Measurements from ENCODE around the gene HMOX2. TPM values are rescaled to one million over a fixed set of nuclear protein-coding genes. Genes with fewer than 3 reads are reported as not detected.

HMOX2 gene
- total RNA-seq, 1 donor from 2014 or later: 52.8 TPM

DNA sequence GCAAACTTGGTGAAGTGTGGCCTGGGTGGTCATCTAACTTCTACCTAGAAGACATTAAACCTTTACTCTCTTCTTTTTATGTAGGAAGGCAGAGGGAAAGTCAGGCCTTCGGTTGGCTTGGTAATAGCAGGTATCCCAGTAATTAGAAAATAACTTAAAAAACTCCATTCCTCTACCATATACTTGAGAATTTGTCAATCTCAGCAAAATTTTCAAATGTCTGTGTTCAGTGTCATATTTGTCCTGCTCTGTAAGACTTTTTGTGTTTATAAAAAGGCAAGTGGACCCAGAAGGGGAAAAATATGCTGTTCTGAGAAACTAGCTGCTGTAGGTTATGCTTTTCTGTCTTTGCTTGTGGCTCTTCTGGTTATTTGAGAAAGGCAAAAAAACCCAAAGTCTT, 5.8 kb downstream of the HMOX2 start:
- Histone ChIP-seq H3K9me3 (no peaks in the 10 kb centered on the region), H3K27ac (no peak overlapping the region), H3K27me3 (no peaks in the 10 kb centered on the region), H3K4me3 (no peak overlapping the region), H3K4me1 (peaks cover 8% of the 10 kb centered on the region), H3K36me3 (peaks cover 0 to 4% of the 10 kb centered on the region in 2 donors)
- intact Hi-C loops (cut with DNase I): no loop called here
- TF ChIP-seq, protein P1, sequence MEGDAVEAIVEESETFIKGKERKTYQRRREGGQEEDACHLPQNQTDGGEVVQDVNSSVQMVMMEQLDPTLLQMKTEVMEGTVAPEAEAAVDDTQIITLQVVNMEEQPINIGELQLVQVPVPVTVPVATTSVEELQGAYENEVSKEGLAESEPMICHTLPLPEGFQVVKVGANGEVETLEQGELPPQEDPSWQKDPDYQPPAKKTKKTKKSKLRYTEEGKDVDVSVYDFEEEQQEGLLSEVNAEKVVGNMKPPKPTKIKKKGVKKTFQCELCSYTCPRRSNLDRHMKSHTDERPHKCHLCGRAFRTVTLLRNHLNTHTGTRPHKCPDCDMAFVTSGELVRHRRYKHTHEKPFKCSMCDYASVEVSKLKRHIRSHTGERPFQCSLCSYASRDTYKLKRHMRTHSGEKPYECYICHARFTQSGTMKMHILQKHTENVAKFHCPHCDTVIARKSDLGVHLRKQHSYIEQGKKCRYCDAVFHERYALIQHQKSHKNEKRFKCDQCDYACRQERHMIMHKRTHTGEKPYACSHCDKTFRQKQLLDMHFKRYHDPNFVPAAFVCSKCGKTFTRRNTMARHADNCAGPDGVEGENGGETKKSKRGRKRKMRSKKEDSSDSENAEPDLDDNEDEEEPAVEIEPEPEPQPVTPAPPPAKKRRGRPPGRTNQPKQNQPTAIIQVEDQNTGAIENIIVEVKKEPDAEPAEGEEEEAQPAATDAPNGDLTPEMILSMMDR (IDR thresholded peaks at IDR 0.05): no peak
- DNase-seq (ENCODE audit: extremely low spot score in 2 of 2): no peak

DNA sequence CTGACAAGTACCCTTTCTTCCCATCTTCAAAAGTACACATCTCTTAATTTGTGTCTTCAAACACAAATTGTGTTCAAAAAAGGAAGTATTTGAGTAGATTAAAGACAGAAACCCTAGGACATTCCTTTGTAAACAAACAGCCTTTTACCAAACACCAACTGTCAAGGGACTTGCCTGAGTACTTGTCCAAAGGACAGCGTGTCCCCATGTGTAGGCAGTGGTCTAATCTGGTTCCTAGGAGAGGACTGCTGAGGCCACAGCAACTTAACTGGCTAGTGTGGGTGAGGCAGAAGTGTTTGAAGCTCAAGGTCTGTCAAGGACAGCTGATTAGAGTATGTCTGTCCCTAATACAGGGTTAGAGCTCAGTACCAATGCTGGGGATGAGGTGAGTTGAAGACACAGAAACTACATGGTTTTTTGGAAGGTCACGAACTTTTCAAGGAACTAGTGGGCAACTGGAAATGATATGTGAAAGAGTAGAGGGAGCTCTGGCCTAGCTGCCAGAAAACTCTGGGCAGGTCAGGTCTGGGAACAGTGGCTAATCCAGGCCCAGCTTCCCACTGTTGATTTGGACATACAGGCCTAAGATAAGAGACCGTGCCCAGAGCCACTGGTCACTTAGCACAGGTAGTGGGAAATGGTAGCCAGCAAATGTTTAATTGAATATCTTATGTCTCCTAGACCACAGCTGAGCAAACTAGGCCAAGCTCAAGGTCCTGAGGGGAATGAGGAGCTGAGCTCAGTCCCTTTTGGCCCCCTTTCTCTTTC, 10.1 kb downstream of the HMOX2 start:
- Histone ChIP-seq H3K9me3 (no peaks in the 10 kb centered on the region), H3K4me3 (no peak overlapping the region), H3K27me3 (no peaks in the 10 kb centered on the region), H3K36me3 (peaks cover 0 to 4% of the 10 kb centered on the region in 2 donors), H3K27ac (peak overlapping the region; percentile 70), H3K4me1 (peaks cover 8% of the 10 kb centered on the region)
- intact Hi-C loops (cut with DNase I): no loop called here
- TF ChIP-seq, protein P1 (IDR thresholded peaks at IDR 0.05): no peak
- TF ChIP-seq POLR2AphosphoS5 (IDR thresholded peaks at IDR 0.05; ENCODE audit: insufficient read depth in 1 of 2, low read depth in 1 of 2) (peak in 1 of 2 donors; percentile 35), POLR2A (IDR thresholded peaks at IDR 0.05) (no peak)
- DNase-seq (ENCODE audit: extremely low spot score in 2 of 2): no peak

- Histone ChIP-seq H3K27me3 (no peaks in the 10 kb centered on the region), H3K4me1 (peaks cover 8% of the 10 kb centered on the region), H3K36me3 (peaks cover 0 to 4% of the 10 kb centered on the region in 2 donors), H3K4me3 (no peak overlapping the region), H3K9me3 (no peaks in the 10 kb centered on the region), H3K27ac (no peak overlapping the region)
- DNase-seq (ENCODE audit: extremely low spot score in 2 of 2): no peak
- intact Hi-C loops (cut with DNase I): no loop called here
- TF ChIP-seq, protein P1 (IDR thresholded peaks at IDR 0.05): no peak
- no peak for TF ChIP-seq POLR2AphosphoS5 (IDR thresholded peaks at IDR 0.05; ENCODE audit: insufficient read depth in 1 of 2, low read depth in 1 of 2)
- no peak for TF ChIP-seq POLR2A (IDR thresholded peaks at IDR 0.05)
Measured at GRCh38 chr16:4487955-4488498, 11.8 kb downstream of the HMOX2 start.

GRCh38 chr16:4488499-4488967, 12.3 kb downstream of the HMOX2 start:
- Histone ChIP-seq H3K9me3 (no peaks in the 10 kb centered on the region), H3K36me3 (peaks cover 0 to 4% of the 10 kb centered on the region in 2 donors), H3K4me1 (peaks cover 8% of the 10 kb centered on the region), H3K4me3 (no peak overlapping the region), H3K27me3 (no peaks in the 10 kb centered on the region), H3K27ac (no peak overlapping the region)
- no peak for DNase-seq (ENCODE audit: extremely low spot score in 2 of 2)
- TF ChIP-seq POLR2AphosphoS5 (IDR thresholded peaks at IDR 0.05; ENCODE audit: insufficient read depth in 1 of 2, low read depth in 1 of 2) (no peak), POLR2A (IDR thresholded peaks at IDR 0.05) (no peak)
- TF ChIP-seq, protein P1 (IDR thresholded peaks at IDR 0.05): no peak
- intact Hi-C loops (cut with DNase I): no loop called here

DNA sequence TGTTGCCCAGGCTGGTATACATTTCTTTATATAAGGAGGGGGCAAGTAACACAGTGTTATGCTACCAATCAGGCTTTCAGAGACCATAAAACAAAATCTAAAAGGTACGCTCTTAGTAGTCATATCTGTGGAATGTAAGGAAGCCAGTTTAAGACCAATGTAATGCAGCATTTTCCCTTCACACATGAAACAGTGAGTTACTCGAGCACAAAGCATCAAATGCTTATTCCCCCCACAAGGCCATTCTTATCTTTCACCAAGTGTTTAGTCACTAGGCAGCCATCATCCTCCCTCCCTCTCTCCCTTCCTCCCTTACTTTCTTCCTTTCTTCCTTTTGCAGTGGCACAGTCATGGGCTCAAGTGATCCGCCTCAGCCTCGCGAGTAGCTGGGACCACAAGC, 12.8 kb downstream of the HMOX2 start:
- Histone ChIP-seq H3K9me3 (no peaks in the 10 kb centered on the region), H3K4me3 (no peak overlapping the region), H3K27ac (no peak overlapping the region), H3K27me3 (no peaks in the 10 kb centered on the region), H3K36me3 (peaks cover 0 to 4% of the 10 kb centered on the region in 2 donors), H3K4me1 (peaks cover 8% of the 10 kb centered on the region)
- intact Hi-C loops (cut with DNase I): no loop called here
- TF ChIP-seq, protein P1 (IDR thresholded peaks at IDR 0.05): no peak
- TF ChIP-seq POLR2AphosphoS5 (IDR thresholded peaks at IDR 0.05; ENCODE audit: insufficient read depth in 1 of 2, low read depth in 1 of 2): no peak
- no peak for TF ChIP-seq POLR2A (IDR thresholded peaks at IDR 0.05)
- no peak for DNase-seq (ENCODE audit: extremely low spot score in 2 of 2)

Data from vagina (tissue), 2 donors.